ELR (cell line): ENCODE results near the gene PCCA.
A peak's percentile ranks its signal among the peaks of the same experiment; 100 is the strongest.
"Not testable (repeated sequence)": the region's sequence is repeated elsewhere in the genome, so short reads cannot be mapped to it uniquely, and the experiment has no call there.

ENCODE experiments used
- DNase-seq: peaks from one replicate; pipeline ENCODE4 v3.0.0-alpha.2; 2015; ENCODE audit warnings: low read depth

Gene PCCA

GRCh38 chr13:100196375-100196774, 107.5 kb downstream of the PCCA start:
- DNase-seq = no peak

GRCh38 chr13:100197116-100197515, 108.2 kb downstream of the PCCA start:
- no peak for DNase-seq

GRCh38 chr13:100197591-100198365, 108.9 kb downstream of the PCCA start:
- no peak for DNase-seq

- DNase-seq = peak; percentile 85
Measured at GRCh38 chr13:100203696-100204367, 114.9 kb downstream of the PCCA start.

GRCh38 chr13:100208002-100208401, 119.1 kb downstream of the PCCA start:
- DNase-seq = no peak

GRCh38 chr13:100208626-100209025, 119.7 kb downstream of the PCCA start:
- peak; percentile 50 for DNase-seq

GRCh38 chr13:100209857-100210825, 121.2 kb downstream of the PCCA start:
- peak; percentile 87 for DNase-seq

GRCh38 chr13:100211016-100211710, 122.3 kb downstream of the PCCA start:
- peak; percentile 63 for DNase-seq

- DNase-seq = no peak
Measured at GRCh38 chr13:100212904-100213553, 124.1 kb downstream of the PCCA start.

GRCh38 chr13:100213576-100213975, 124.7 kb downstream of the PCCA start:
- DNase-seq = no peak

- DNase-seq = peak; percentile 94
Measured at GRCh38 chr13:100214886-100215285, 126.0 kb downstream of the PCCA start.

- no peak for DNase-seq
Measured at GRCh38 chr13:100221166-100221565, 132.3 kb downstream of the PCCA start.

- not testable (repeated sequence) for DNase-seq
Measured at GRCh38 chr13:100223966-100224530, 135.2 kb downstream of the PCCA start.

- no peak for DNase-seq
Measured at GRCh38 chr13:100229603-100230002, 140.7 kb downstream of the PCCA start.

- no peak for DNase-seq
Measured at GRCh38 chr13:100230769-100231149, 141.9 kb downstream of the PCCA start.

GRCh38 chr13:100231176-100231575, 142.3 kb downstream of the PCCA start:
- no peak for DNase-seq

- no peak for DNase-seq
Measured at GRCh38 chr13:100234006-100234405, 145.1 kb downstream of the PCCA start.

- DNase-seq = peak; percentile 18
Measured at GRCh38 chr13:100234524-100235136, 145.7 kb downstream of the PCCA start.

GRCh38 chr13:100235311-100235901, 146.5 kb downstream of the PCCA start:
- DNase-seq = peak; percentile 76
